Measurements from ENCODE around the gene FARS2. TPM values are rescaled to one million over a fixed set of nuclear protein-coding genes. Genes with fewer than 3 reads are reported as not detected.

Gene FARS2
- polyA plus RNA-seq, 1 donor (not counting 4 experiments of a cell fraction or from before 2014, with no cell fraction given), result 21.3 TPM

GRCh38 chr6:5234874-5235273 is 26.4 kb upstream of the FARS2 start:
- Histone ChIP-seq H2AFZ (ENCODE audit: control insufficient read depth, low read length) (no peak overlapping the region), H4K20me1 (ENCODE audit: control insufficient read depth, extremely low read depth, insufficient read depth, low read length) (no peaks in the 10 kb centered on the region), H3K4me1 (ENCODE audit: control insufficient read depth, extremely low read depth, insufficient read depth, low read length) (peaks cover 3% of the 10 kb centered on the region), H3K27me3 (ENCODE audit: control insufficient read depth, extremely low read depth, insufficient read depth, low read length) (no peaks in the 10 kb centered on the region), H3K79me2 (ENCODE audit: control insufficient read depth, insufficient read depth, low read length) (peaks cover 1% of the 10 kb centered on the region), H3K9ac (ENCODE audit: control insufficient read depth, extremely low read depth, insufficient read depth, low read length) (no peak overlapping the region), H3K4me3 (ENCODE audit: control insufficient read depth in 2 of 3, extremely low read depth in 1 of 3, insufficient read depth in 2 of 3, low read depth in 1 of 3, low read length in 3 of 3) (no peak overlapping the region), H3K9me3 (ENCODE audit: control insufficient read depth, low read depth, low read length) (no peaks in the 10 kb centered on the region), H3K36me3 (ENCODE audit: control insufficient read depth in 2 of 2, extremely low read depth in 1 of 2, insufficient read depth in 2 of 2, low read length in 2 of 2) (peaks cover 2 to 5% of the 10 kb centered on the region in 2 experiments), H3K9me1 (ENCODE audit: control insufficient read depth, extremely low read depth, insufficient read depth, low read length) (no peaks in the 10 kb centered on the region), H3K4me2 (ENCODE audit: control insufficient read depth, extremely low read depth, insufficient read depth, low read depth, low read length) (no peak overlapping the region), H3K27ac (ENCODE audit: control insufficient read depth, insufficient read depth, low read length) (no peak overlapping the region)
- FAIRE-seq (no peak), DNase-seq (ENCODE audit: low read depth, low spot score) (no peak)
- TF ChIP-seq CTCF (optimal IDR thresholded peaks at IDR 0.05 in 1 of 3, IDR thresholded peaks at IDR 0.05 in 1 of 3, conservative IDR thresholded peaks at IDR 0.05 in 1 of 3; ENCODE audit: extremely low read depth in 1 of 3, insufficient read depth in 2 of 3, low read length in 3 of 3) (no peak), EZH2 (IDR thresholded peaks at IDR 0.05; ENCODE audit: low read length) (no peak)
- dilution Hi-C loops (cut with MboI; ENCODE audit: extremely low pct_ligation_motif_present, low sequenced_read_pairs), result no loop called here

- no peak overlapping the region for H3K4me3 ChIP-seq (ENCODE audit: control insufficient read depth in 2 of 3, extremely low read depth in 1 of 3, insufficient read depth in 2 of 3, low read depth in 1 of 3, low read length in 3 of 3)
- no peak for DNase-seq (ENCODE audit: low read depth, low spot score)
- H3K36me3 ChIP-seq (ENCODE audit: control insufficient read depth in 2 of 2, extremely low read depth in 1 of 2, insufficient read depth in 2 of 2, low read length in 2 of 2), result peaks cover 2 to 5% of the 10 kb centered on the region in 2 experiments
- no peak overlapping the region for H3K4me2 ChIP-seq (ENCODE audit: control insufficient read depth, extremely low read depth, insufficient read depth, low read depth, low read length)
- no peak overlapping the region for H3K9ac ChIP-seq (ENCODE audit: control insufficient read depth, extremely low read depth, insufficient read depth, low read length)
- H2AFZ ChIP-seq (ENCODE audit: control insufficient read depth, low read length), result no peak overlapping the region
- H3K79me2 ChIP-seq (ENCODE audit: control insufficient read depth, insufficient read depth, low read length), result peaks cover 1% of the 10 kb centered on the region
- H4K20me1 ChIP-seq (ENCODE audit: control insufficient read depth, extremely low read depth, insufficient read depth, low read length), result no peaks in the 10 kb centered on the region
- H3K27me3 ChIP-seq (ENCODE audit: control insufficient read depth, extremely low read depth, insufficient read depth, low read length), result no peaks in the 10 kb centered on the region
- no peaks in the 10 kb centered on the region for H3K9me1 ChIP-seq (ENCODE audit: control insufficient read depth, extremely low read depth, insufficient read depth, low read length)
- no peak overlapping the region for H3K27ac ChIP-seq (ENCODE audit: control insufficient read depth, insufficient read depth, low read length)
- peaks cover 2% of the 10 kb centered on the region for H3K4me1 ChIP-seq (ENCODE audit: control insufficient read depth, extremely low read depth, insufficient read depth, low read length)
- FAIRE-seq, result no peak
- no peak for TF ChIP-seq CTCF (optimal IDR thresholded peaks at IDR 0.05 in 1 of 3, IDR thresholded peaks at IDR 0.05 in 1 of 3, conservative IDR thresholded peaks at IDR 0.05 in 1 of 3; ENCODE audit: extremely low read depth in 1 of 3, insufficient read depth in 2 of 3, low read length in 3 of 3)
- TF ChIP-seq EZH2 (IDR thresholded peaks at IDR 0.05; ENCODE audit: low read length), result no peak
- no peaks in the 10 kb centered on the region for H3K9me3 ChIP-seq (ENCODE audit: control insufficient read depth, low read depth, low read length)
- dilution Hi-C loops (cut with MboI; ENCODE audit: extremely low pct_ligation_motif_present, low sequenced_read_pairs), result no loop called here
These were observed 25.5 kb upstream of the FARS2 start for GRCh38 chr6:5235830-5236229.
